ENCODE data around the gene TMCO4. TPM values are rescaled to one million over a fixed set of nuclear protein-coding genes. Genes with fewer than 3 reads are reported as not detected.

The TMCO4 gene
- total RNA-seq, 6 experiments from 2014 or later = 6.4 to 13.5 (median 9.8) TPM

DNA sequence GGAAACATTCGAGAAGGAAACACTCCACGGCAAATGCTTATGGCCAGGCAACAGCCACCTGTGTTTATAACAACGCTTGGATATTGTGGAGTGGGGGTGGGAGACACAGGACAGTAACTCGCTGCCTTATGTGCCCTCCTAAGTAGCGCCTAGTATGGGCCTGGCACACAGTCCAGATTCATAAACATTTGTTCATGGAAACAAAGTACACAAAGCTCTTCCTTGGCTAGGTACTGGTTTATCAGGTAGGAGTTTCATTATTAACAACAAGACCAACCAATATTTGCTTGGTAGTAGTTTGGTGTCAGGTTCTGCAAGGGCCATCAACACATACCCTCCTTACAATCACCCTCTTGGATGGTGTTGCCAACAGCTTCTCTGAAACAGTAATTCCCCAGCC is 23.4 kb downstream of the TMCO4 start:
- peaks cover 0 to 24% (median 5%) of the 10 kb centered on the region in 4 donors for H3K36me3 ChIP-seq
- intact Hi-C loops (cut with DNase I) = no loop called here

DNA sequence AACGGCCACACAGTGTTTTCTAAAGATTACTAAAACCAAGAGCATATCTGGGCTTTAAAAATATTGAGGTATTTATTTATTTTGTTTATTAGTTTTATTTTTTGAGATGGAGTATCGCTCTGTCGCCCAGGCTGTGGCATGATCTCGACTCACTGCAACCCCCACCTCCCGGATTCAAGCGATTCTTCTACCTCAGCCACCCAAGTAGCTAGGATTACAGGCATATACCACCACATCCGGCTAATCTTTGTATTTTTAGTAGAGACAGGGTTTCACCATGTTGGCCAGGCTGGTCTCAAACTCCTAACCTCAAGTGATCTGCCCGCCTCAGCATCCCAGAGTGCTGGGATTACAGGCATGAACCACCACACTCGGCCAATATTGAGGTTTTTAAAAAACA is 23.9 kb downstream of the TMCO4 start:
- no peaks in the 10 kb centered on the region for H3K9me3 ChIP-seq
- H3K27ac ChIP-seq = no peak overlapping the region
- H3K27me3 ChIP-seq = no peaks in the 10 kb centered on the region
- WGBS (ENCODE audit: insufficient coverage, low coverage, low lambda C conversion rate, missing lambda C conversion rate) = 98% methylated on average over 9 of the region's 9 CpGs
- intact Hi-C loops (cut with DNase I) = no loop called here
- no peaks in the 10 kb centered on the region for H3K4me1 ChIP-seq
- DNase-seq (no peak), ATAC-seq (no peak)
- peaks cover 0 to 25% (median 5%) of the 10 kb centered on the region in 4 donors for H3K36me3 ChIP-seq
- TF ChIP-seq CTCF (IDR thresholded peaks at IDR 0.05) (no peak), POLR2A (IDR thresholded peaks at IDR 0.05) (no peak)
- H3K4me3 ChIP-seq = no peak overlapping the region

More for the DNA sequence above, 23.4 kb downstream of the TMCO4 start:
- H3K27me3 ChIP-seq = no peaks in the 10 kb centered on the region
- no peaks in the 10 kb centered on the region for H3K4me1 ChIP-seq
- H3K27ac ChIP-seq = no peak overlapping the region
- DNase-seq (no peak), ATAC-seq (no peak)
- H3K9me3 ChIP-seq = no peaks in the 10 kb centered on the region
- no peak overlapping the region for H3K4me3 ChIP-seq
- TF ChIP-seq POLR2A (IDR thresholded peaks at IDR 0.05) (no peak), CTCF (IDR thresholded peaks at IDR 0.05) (no peak)
- WGBS (ENCODE audit: insufficient coverage, low coverage, low lambda C conversion rate, missing lambda C conversion rate) = 77% methylated on average over 5 of the region's 5 CpGs

GRCh38 chr1:19775317-19775716 is 24.4 kb downstream of the TMCO4 start:
- H3K36me3 ChIP-seq = peaks cover 0 to 23% (median 5%) of the 10 kb centered on the region in 4 donors
- H3K4me3 ChIP-seq = no peak overlapping the region
- WGBS (ENCODE audit: insufficient coverage, low coverage, low lambda C conversion rate, missing lambda C conversion rate) = 81% methylated on average over 2 of the region's 6 CpGs
- no peak overlapping the region for H3K27ac ChIP-seq
- ATAC-seq = no peak
- no peak for TF ChIP-seq CTCF (IDR thresholded peaks at IDR 0.05)
- no peak for TF ChIP-seq POLR2A (IDR thresholded peaks at IDR 0.05)
- no peaks in the 10 kb centered on the region for H3K9me3 ChIP-seq
- no peak for DNase-seq
- no peaks in the 10 kb centered on the region for H3K4me1 ChIP-seq
- intact Hi-C loops (cut with DNase I) = no loop called here
- H3K27me3 ChIP-seq = no peaks in the 10 kb centered on the region

DNA sequence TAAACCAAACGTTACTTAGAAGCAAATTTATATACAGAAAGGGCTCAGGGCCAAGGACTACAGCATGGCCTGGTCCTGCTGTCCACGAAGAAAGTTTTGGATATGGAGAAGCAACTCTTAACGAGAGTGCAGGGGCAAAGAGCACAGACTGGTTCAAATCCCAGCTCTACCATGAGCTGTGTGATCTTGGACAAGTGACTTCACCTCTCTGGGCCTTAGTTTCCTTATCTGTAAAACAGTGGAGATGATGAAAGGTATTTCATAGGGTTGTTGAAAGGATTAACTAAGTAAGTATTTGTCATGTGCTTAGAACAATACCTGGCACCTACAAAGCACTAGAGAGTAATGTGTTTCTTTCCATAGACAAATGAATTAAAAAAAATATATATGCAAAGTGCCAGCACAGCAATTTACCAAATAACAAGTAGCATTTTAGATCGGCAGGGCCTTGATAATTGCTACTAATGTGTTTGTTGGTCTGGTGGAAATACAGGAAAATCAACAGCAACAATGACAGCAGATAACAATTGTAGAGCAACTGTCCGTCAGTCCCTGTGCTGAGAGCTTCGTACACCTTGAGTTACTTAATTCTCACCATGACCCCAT is 25.4 kb downstream of the TMCO4 start:
- Histone ChIP-seq H3K36me3 (peaks cover 0 to 13% (median 0%) of the 10 kb centered on the region in 4 donors), H3K4me3 (no peak overlapping the region), H3K9me3 (no peaks in the 10 kb centered on the region), H3K27ac (no peak overlapping the region), H3K27me3 (no peaks in the 10 kb centered on the region), H3K4me1 (no peaks in the 10 kb centered on the region)
- no peak for TF ChIP-seq CTCF (IDR thresholded peaks at IDR 0.05)
- TF ChIP-seq POLR2A (IDR thresholded peaks at IDR 0.05) = no peak
- intact Hi-C loops (cut with DNase I) = no loop called here
- WGBS (ENCODE audit: insufficient coverage, low coverage, low lambda C conversion rate, missing lambda C conversion rate) = 66% methylated on average over 5 of the region's 6 CpGs
- ATAC-seq (no peak), DNase-seq (no peak)

Data from right lobe of liver (tissue), 6 donors.